IMR-90 (cell line): Measurements from ENCODE around the gene DNAJC25. TPM values are rescaled to one million over a fixed set of nuclear protein-coding genes. Genes with fewer than 3 reads are reported as not detected.

Experiments used
- ATAC-seq: fragments of 200-7000 bp; cut with Tn5 transposase; 2 replicates; pipeline ENCODE4 v1.9.1; 2020; ENCODE audit warnings: low read depth, mild to moderate bottlenecking, moderate library complexity
- BruUV-seq: library from RNA; stranded (reverse); fragments of 400-500 nt; replicated peaks from 2 replicates; lab custom pipeline; 2021; lab: Mats Ljungman, UMichigan
- CTCF ChIA-PET: fragments of 300-600 bp; formaldehyde crosslinking; extraction: SDS; loops from one replicate; lab custom pipeline; 2021; ENCODE audit warnings: antibody characterized with exemption; lab: Yijun Ruan, JAX
- POLR2A ChIA-PET: fragments of 300-600 bp; sonication (Branson Sonifier 250); formaldehyde crosslinking; loops from one replicate; lab custom pipeline; 2022; ENCODE audit warnings: antibody characterized with exemption; ENCODE audit not compliant: unreplicated experiment; lab: Charles Lee
- DNase-seq: peaks from one replicate; pipeline ENCODE4 v3.0.0; 2013
- H2AFZ ChIP-seq: replicated peaks from 2 replicates; pipeline ENCODE3; 2013; ENCODE audit warnings: low read length, mild to moderate bottlenecking; ENCODE audit not compliant: poor library complexity
- H2AK5ac ChIP-seq: 2 replicates; pipeline ENCODE4 v1.6.1; 2013; ENCODE audit warnings: low read depth, low read length, inconsistent platforms
- H2AK9ac ChIP-seq: replicated peaks from 2 replicates; pipeline ENCODE3; 2013; ENCODE audit warnings: mild to moderate bottlenecking, low read depth, low read length, moderate library complexity; ENCODE audit not compliant: poor library complexity
- H2BK120ac ChIP-seq: 2 replicates; pipeline ENCODE4 v1.6.1; 2013; ENCODE audit warnings: low read depth, low read length, inconsistent platforms
- H2BK15ac ChIP-seq: 3 replicates; pipeline ENCODE4 v1.6.1; 2013; ENCODE audit warnings: low read depth, low read length, inconsistent platforms
- H2BK20ac ChIP-seq: 2 replicates; pipeline ENCODE4 v1.6.1; 2013; ENCODE audit warnings: low read depth, mild to moderate bottlenecking, inconsistent platforms, low read length, moderate library complexity
- H2BK5ac ChIP-seq: 2 replicates; pipeline ENCODE4 v1.6.1; 2013; ENCODE audit warnings: mild to moderate bottlenecking, low read depth, low read length, inconsistent platforms; ENCODE audit not compliant: poor library complexity, severe bottlenecking
- H3K14ac ChIP-seq: replicated peaks from 2 replicates; pipeline ENCODE4 v1.6.1; 2013; ENCODE audit warnings: low read depth, low read length, inconsistent platforms
- H3K18ac ChIP-seq: 2 replicates; pipeline ENCODE4 v1.6.1; 2013; ENCODE audit warnings: low read depth, low read length, control low read depth
- H3K23ac ChIP-seq: 2 replicates; pipeline ENCODE4 v1.6.1; 2013; ENCODE audit warnings: low read depth, low read length, inconsistent platforms
- H3K27ac ChIP-seq: 2 replicates; pipeline ENCODE4 v1.5.1; 2013; ENCODE audit warnings: mild to moderate bottlenecking, control low read depth, low read length; ENCODE audit not compliant: insufficient read depth
- H3K27me3 ChIP-seq: 2 replicates; pipeline ENCODE4 v1.6.1; 2013; ENCODE audit warnings: low read length; ENCODE audit not compliant: control insufficient read depth, insufficient read depth
- H3K36me3 ChIP-seq: 2 replicates; pipeline ENCODE4 v1.6.1; 2013; ENCODE audit warnings: low read length, mixed read lengths; ENCODE audit not compliant: control insufficient read depth, insufficient read depth
- H3K4ac ChIP-seq: 2 replicates; pipeline ENCODE4 v1.6.1; 2013; ENCODE audit warnings: low read depth, low read length, inconsistent platforms
- H3K4me1 ChIP-seq: 2 replicates; pipeline ENCODE4 v1.6.1; 2013; ENCODE audit warnings: low read length, mixed read lengths; ENCODE audit not compliant: control insufficient read depth, insufficient read depth
- H3K4me2 ChIP-seq: 2 replicates; pipeline ENCODE4 v1.6.1; 2013; ENCODE audit warnings: low read depth, mild to moderate bottlenecking, control low read depth, low read length, moderate library complexity
- H3K4me3 ChIP-seq: 2 replicates; pipeline ENCODE4 v1.5.1; 2013; ENCODE audit warnings: low read depth, mild to moderate bottlenecking, control low read depth, low read length, moderate library complexity; ENCODE audit not compliant: insufficient read depth
- H3K56ac ChIP-seq: 2 replicates; pipeline ENCODE4 v1.6.1; 2013; ENCODE audit warnings: low read length, inconsistent platforms; ENCODE audit not compliant: insufficient read depth; ENCODE audit errors: extremely low read depth
- H3K79me1 ChIP-seq, 2 experiments: 2 replicates each; pipeline ENCODE4 v1.6.1; 2013; ENCODE audit warnings: low read length in 2 of 2, inconsistent platforms in 1 of 2, low read depth in 1 of 2
- H3K9ac ChIP-seq: 2 replicates; pipeline ENCODE4 v1.6.1; 2013; ENCODE audit warnings: low read depth, low read length, control low read depth
- H3K9me1 ChIP-seq: 2 replicates; pipeline ENCODE4 v1.6.1; 2013; ENCODE audit warnings: low read length, inconsistent platforms; ENCODE audit not compliant: insufficient read depth
- H3K9me3 ChIP-seq: 2 replicates; pipeline ENCODE4 v1.6.1; 2013; ENCODE audit warnings: low read length; ENCODE audit not compliant: control insufficient read depth, insufficient read depth
- H4K20me1 ChIP-seq: 2 replicates; pipeline ENCODE4 v1.6.1; 2013; ENCODE audit warnings: low read length, inconsistent platforms; ENCODE audit not compliant: insufficient read depth
- H4K5ac ChIP-seq: 2 replicates; pipeline ENCODE4 v1.6.1; 2013; ENCODE audit warnings: mild to moderate bottlenecking, low read depth, low read length, control low read depth
- H4K8ac ChIP-seq, 2 experiments: 2 replicates each; pipeline ENCODE4 v1.6.1; 2013; ENCODE audit warnings: low read depth in 2 of 2, low read length in 2 of 2, control low read depth in 1 of 2, inconsistent platforms in 1 of 2
- H4K91ac ChIP-seq: 2 replicates; pipeline ENCODE4 v1.6.1; 2013; ENCODE audit warnings: low read depth, low read length, inconsistent platforms; ENCODE audit not compliant: insufficient read depth
- NFE2L2 ChIP-seq: fragments of 150-350 bp; IDR thresholded peaks from 2 replicates; pipeline ENCODE4 v1.6.1; 2016; ENCODE audit warnings: low read depth, mild to moderate bottlenecking, low read length
- USF2 ChIP-seq: fragments of 150-350 bp; IDR thresholded peaks from 2 replicates; pipeline ENCODE4 v1.6.1; 2017; ENCODE audit warnings: mild to moderate bottlenecking, antibody characterized with exemption, low read length, low read depth
- WGBS, 2 experiments: methylation state at CpG; one replicate each; pipeline versions ENCODE4 v1.1.5 to v1.1.7; 2013; ENCODE audit warnings: missing lambda C conversion rate in 2 of 2; ENCODE audit not compliant: insufficient read length in 1 of 2; ENCODE audit errors: extremely low coverage in 2 of 2; 5-methylcytosine and 5-hydroxymethylcytosine counted together
- dilution Hi-C: fragments of 300-500 bp; cut with HindIII; formaldehyde crosslinking; loops from one replicate; pipeline ENCODE4 v1.14.3; 2018; ENCODE audit warnings: low sequenced_read_pairs; ENCODE audit not compliant: unreplicated experiment
- in situ Hi-C: fragments of 300-500 bp; cut with MboI; formaldehyde crosslinking; loops from 3 replicates; pipeline ENCODE4 v1.14.3; 2019; ENCODE audit warnings: low sequenced_read_pairs, inconsistent platforms, mixed read lengths
- intact Hi-C: fragments of 100-400 bp; cut with micrococcal nuclease; formaldehyde crosslinking; loops from 2 replicates; pipeline ENCODE4 v1.10.0; 2022
- polyA plus RNA-seq, 3 experiments: library from polyadenylated mRNA; depleted of rRNA; stranded (reverse); fragments of >200 nt; gene quantifications; 2 replicates each; pipeline ENCODE4 v1.2.3, GENCODE V29; 2012; ENCODE audit warnings: low replicate concordance in 1 of 3
- total RNA-seq: library from RNA; depleted of rRNA; stranded (reverse); fragments of >200 nt; gene quantifications from 2 replicates; pipeline ENCODE4 v1.2.3, GENCODE V29; 2012

The DNAJC25 gene
- total and polyA plus RNA-seq, 2 of the 4 experiments (the other 2 are of a cell fraction): 3.2 to 6.6 TPM

- H3K9me1 ChIP-seq: peaks cover 7% of the 10 kb centered on the region; the same call in 1 of the 2 replicates
- H3K56ac ChIP-seq: no peak overlapping the region
- no peak for TF ChIP-seq NFE2L2
- TF ChIP-seq USF2: no peak
- no peak overlapping the region for H2BK120ac ChIP-seq
- H3K4me2 ChIP-seq: no peak overlapping the region
- POLR2A ChIA-PET: no interaction called here
- no peaks in the 10 kb centered on the region for H3K36me3 ChIP-seq
- no peaks in the 10 kb centered on the region for H3K4me1 ChIP-seq
- H3K23ac ChIP-seq: no peak overlapping the region
- H3K14ac ChIP-seq: no peak overlapping the region
- no peak overlapping the region for H4K91ac ChIP-seq
- H4K8ac ChIP-seq: no peak overlapping the region
- no peak overlapping the region for H3K18ac ChIP-seq
- no peak overlapping the region for H2AFZ ChIP-seq
- no peak overlapping the region for H2AK9ac ChIP-seq
- no peak overlapping the region for H4K5ac ChIP-seq
- no peak overlapping the region for H3K4ac ChIP-seq
- H3K27ac ChIP-seq: no peak overlapping the region
- no peak for ATAC-seq
- no peak overlapping the region for H3K4me3 ChIP-seq
- BruUV-seq: no TSS peak
- no peak overlapping the region for H3K9ac ChIP-seq
- no peak overlapping the region for H2BK5ac ChIP-seq
- H3K9me3 ChIP-seq: no peaks in the 10 kb centered on the region
- no peak overlapping the region for H2AK5ac ChIP-seq
- dilution Hi-C loops: no loop called here
- H2BK15ac ChIP-seq: no peak overlapping the region
- no peaks in the 10 kb centered on the region for H4K20me1 ChIP-seq
- CTCF ChIA-PET: no interaction called here
- no peak overlapping the region for H2BK20ac ChIP-seq
- H3K79me1 ChIP-seq: peaks cover 0 to 11% of the 10 kb centered on the region in 2 experiments; a peak in 1 of 4 replicates
- intact Hi-C loops: no loop called here
- in situ Hi-C loops: no loop called here
- DNase-seq: no peak
- H3K27me3 ChIP-seq: peaks cover under 1% of the 10 kb centered on the region
- no CpG with 5 or more reads among the region's 16 CpGs for WGBS, 2 experiments
Observed at GRCh38 chr9:111604054-111604615, 27.0 kb upstream of the DNAJC25 start.
